OCI-LY1 (cell line): ENCODE results near the gene S1PR1.

Experiments used
- H2AFZ ChIP-seq: fragments of 200-600 bp; sonication (generic), shearing (Covaris generic); 2 replicates; pipeline ENCODE4 v1.6.0; 2014; ENCODE audit warnings: antibody characterized with exemption, mild to moderate bottlenecking, low read length
- H3F3A ChIP-seq: fragments of 200-600 bp; sonication (generic), shearing (Covaris generic); 2 replicates; pipeline ENCODE4 v1.6.0; 2014; ENCODE audit warnings: mild to moderate bottlenecking, antibody characterized with exemption, low read length, moderate library complexity; ENCODE audit not compliant: insufficient read depth
- H3K27ac ChIP-seq: fragments of 200-600 bp; sonication (generic); 2 replicates; pipeline ENCODE4 v1.5.1; 2014; ENCODE audit warnings: low read length, mixed run types, mild to moderate bottlenecking, low read depth; ENCODE audit not compliant: poor library complexity, severe bottlenecking
- H3K27me3 ChIP-seq: fragments of 200-600 bp; sonication (generic); 2 replicates; pipeline ENCODE4 v1.6.0; 2014; ENCODE audit warnings: antibody characterized with exemption, mild to moderate bottlenecking, low read length, moderate library complexity; ENCODE audit not compliant: insufficient read depth
- H3K36me3 ChIP-seq: fragments of 200-600 bp; sonication (generic); 2 replicates; pipeline ENCODE4 v1.6.1; 2014; ENCODE audit warnings: mild to moderate bottlenecking, antibody characterized with exemption, low read length, moderate library complexity, mixed read lengths; ENCODE audit not compliant: insufficient read depth
- H3K4me1 ChIP-seq: fragments of 200-600 bp; sonication (generic); 2 replicates; pipeline ENCODE4 v1.5.1; 2014; ENCODE audit warnings: mild to moderate bottlenecking, low read length, moderate library complexity; ENCODE audit not compliant: insufficient read depth, severe bottlenecking
- H3K4me2 ChIP-seq: fragments of 200-600 bp; sonication (generic), shearing (Covaris generic); 2 replicates; pipeline ENCODE4 v1.6.1; 2014; ENCODE audit warnings: low read length
- H3K4me3 ChIP-seq: fragments of 200-600 bp; sonication (generic); 2 replicates; pipeline ENCODE4 v1.5.1; 2014; ENCODE audit warnings: low read length, low read depth, mild to moderate bottlenecking, mixed read lengths; ENCODE audit not compliant: poor library complexity, severe bottlenecking
- H3K79me2 ChIP-seq: fragments of 200-600 bp; shearing (Covaris generic); 2 replicates; pipeline ENCODE4 v1.6.1; 2016; ENCODE audit warnings: mixed run types, low read length, mixed read lengths; ENCODE audit not compliant: insufficient read depth
- H3K9ac ChIP-seq: fragments of 200-600 bp; sonication (generic), shearing (Covaris generic); 2 replicates; pipeline ENCODE4 v1.6.1; 2014; ENCODE audit warnings: mild to moderate bottlenecking, low read length, mixed read lengths
- H3K9me2 ChIP-seq: fragments of 200-600 bp; sonication (generic), shearing (Covaris generic); 2 replicates; pipeline ENCODE4 v1.6.1; 2014; ENCODE audit warnings: low read depth, mild to moderate bottlenecking, low read length, mixed read lengths
- H3K9me3 ChIP-seq: fragments of 200-600 bp; shearing (Covaris generic); 2 replicates; pipeline ENCODE4 v1.6.1; 2014; ENCODE audit warnings: low read length, mixed read lengths
- H4K20me1 ChIP-seq: fragments of 200-600 bp; sonication (generic), shearing (Covaris generic); 2 replicates; pipeline ENCODE4 v1.6.0; 2016; ENCODE audit warnings: mild to moderate bottlenecking, low read length; ENCODE audit not compliant: insufficient read depth
- CTCF ChIP-seq: fragments of 200-600 bp; sonication (generic), shearing (Covaris generic); IDR thresholded peaks from 2 replicates; pipeline ENCODE4 v1.5.1; 2017; ENCODE audit warnings: mild to moderate bottlenecking, antibody characterized with exemption, low read length, moderate library complexity, mixed read lengths
- EZH2 ChIP-seq: fragments of 200-600 bp; sonication (generic), shearing (Covaris generic); IDR thresholded peaks from 2 replicates; pipeline ENCODE4 v1.8.0; 2017; ENCODE audit warnings: borderline replicate concordance, mixed run types, mild to moderate bottlenecking, antibody characterized with exemption, low read length, moderate library complexity, mixed read lengths

The S1PR1 gene

GRCh38 chr1:101275672-101276071, 38.9 kb downstream of the S1PR1 start:
- H2AFZ ChIP-seq = no peak overlapping the region
- H4K20me1 ChIP-seq = no peaks in the 10 kb centered on the region
- no peaks in the 10 kb centered on the region for H3F3A ChIP-seq
- no peaks in the 10 kb centered on the region for H3K9me3 ChIP-seq
- H3K79me2 ChIP-seq = no peaks in the 10 kb centered on the region
- H3K27ac ChIP-seq = no peak overlapping the region
- H3K9me2 ChIP-seq = no peaks in the 10 kb centered on the region
- TF ChIP-seq EZH2 (no peak), CTCF (no peak)
- no peak overlapping the region for H3K9ac ChIP-seq
- no peak overlapping the region for H3K4me3 ChIP-seq
- no peak overlapping the region for H3K4me2 ChIP-seq
- H3K27me3 ChIP-seq = peaks cover 5% of the 10 kb centered on the region; the same call in 1 of the 2 replicates
- no peaks in the 10 kb centered on the region for H3K36me3 ChIP-seq
- no peaks in the 10 kb centered on the region for H3K4me1 ChIP-seq

GRCh38 chr1:101276818-101277217, 40.0 kb downstream of the S1PR1 start:
- Histone ChIP-seq H4K20me1 (no peaks in the 10 kb centered on the region), H3K4me3 (no peak overlapping the region), H3K4me1 (no peaks in the 10 kb centered on the region), H3K79me2 (no peaks in the 10 kb centered on the region), H3K9me3 (no peaks in the 10 kb centered on the region), H3K36me3 (no peaks in the 10 kb centered on the region), H3K27ac (no peak overlapping the region), H3K9ac (no peak overlapping the region), H3K9me2 (no peaks in the 10 kb centered on the region), H3F3A (no peaks in the 10 kb centered on the region), H3K4me2 (no peak overlapping the region), H2AFZ (no peak overlapping the region), H3K27me3 (peaks cover 5% of the 10 kb centered on the region; the same call in 1 of the 2 replicates)
- TF ChIP-seq CTCF = no peak
- no peak for TF ChIP-seq EZH2

- Histone ChIP-seq H4K20me1 (no peaks in the 10 kb centered on the region), H3K9ac (no peak overlapping the region), H3K4me2 (no peak overlapping the region), H3K79me2 (no peaks in the 10 kb centered on the region), H3F3A (no peaks in the 10 kb centered on the region), H3K9me2 (no peaks in the 10 kb centered on the region), H2AFZ (no peak overlapping the region), H3K4me3 (no peak overlapping the region), H3K27me3 (peaks cover 5% of the 10 kb centered on the region; the same call in 1 of the 2 replicates), H3K36me3 (no peaks in the 10 kb centered on the region), H3K9me3 (no peaks in the 10 kb centered on the region), H3K4me1 (no peaks in the 10 kb centered on the region), H3K27ac (no peak overlapping the region)
- no peak for TF ChIP-seq EZH2
These were observed 41.4 kb downstream of the S1PR1 start for GRCh38 chr1:101278238-101278637.

GRCh38 chr1:101278845-101279244, 42.0 kb downstream of the S1PR1 start:
- Histone ChIP-seq H3K9me2 (no peaks in the 10 kb centered on the region), H3K9ac (no peak overlapping the region), H3K4me3 (no peak overlapping the region), H3K4me1 (no peaks in the 10 kb centered on the region), H3K9me3 (no peaks in the 10 kb centered on the region), H3K79me2 (no peaks in the 10 kb centered on the region), H4K20me1 (no peaks in the 10 kb centered on the region), H3F3A (no peaks in the 10 kb centered on the region), H3K4me2 (no peak overlapping the region), H3K27ac (no peak overlapping the region), H2AFZ (no peak overlapping the region), H3K27me3 (peaks cover 5% of the 10 kb centered on the region; the same call in 1 of the 2 replicates), H3K36me3 (no peaks in the 10 kb centered on the region)
- no peak for TF ChIP-seq CTCF
- no peak for TF ChIP-seq EZH2
